Measurements from ENCODE around the gene TRIP6. TPM values are rescaled to one million over a fixed set of nuclear protein-coding genes. Genes with fewer than 3 reads are reported as not detected.

Gene TRIP6
- total RNA-seq, 1 experiment from 2014 or later: 102 TPM

- H3K36me3 ChIP-seq (ENCODE audit: control insufficient read depth in 1 of 2, insufficient read depth in 2 of 2, low read length in 2 of 2): peaks cover 36 to 70% of the 10 kb centered on the region in 2 experiments
- H3K9me2 ChIP-seq (ENCODE audit: insufficient read depth): no peaks in the 10 kb centered on the region
- no peak overlapping the region for H3K4me2 ChIP-seq (ENCODE audit: low read length)
- H3K27me3 ChIP-seq (ENCODE audit: insufficient read depth, low read length): no peaks in the 10 kb centered on the region
- no peaks in the 10 kb centered on the region for H3K9me3 ChIP-seq (ENCODE audit: control insufficient read depth in 1 of 2, insufficient read depth in 1 of 2, low read depth in 1 of 2, low read length in 2 of 2)
- TF ChIP-seq POLR2A (IDR thresholded peaks at IDR 0.05; ENCODE audit: borderline replicate concordance, extremely low read depth, insufficient read depth, insufficient read length) (no peak), EGR1 (IDR thresholded peaks at IDR 0.05; ENCODE audit: low read depth) (no peak), SP1 (IDR thresholded peaks at IDR 0.05; ENCODE audit: low read depth) (no peak), CEBPB (IDR thresholded peaks at IDR 0.05; ENCODE audit: low read depth) (no peak), JUND (IDR thresholded peaks at IDR 0.05) (no peak), ZNF274 (IDR thresholded peaks at IDR 0.05; ENCODE audit: low read depth, low read length) (no peak), TCF7L2 (IDR thresholded peaks at IDR 0.05; ENCODE audit: borderline replicate concordance, extremely low read depth, insufficient read depth, insufficient read length) (no peak), FOSL1 (IDR thresholded peaks at IDR 0.05; ENCODE audit: low read depth) (no peak), YY1 (IDR thresholded peaks at IDR 0.05; ENCODE audit: extremely low read depth, insufficient replicate concordance, low read depth, low read length) (no peak), ZFX (IDR thresholded peaks at IDR 0.05) (no peak), EZH2phosphoT487 (IDR thresholded peaks at IDR 0.05; ENCODE audit: borderline replicate concordance) (no peak), POLR2AphosphoS5 (IDR thresholded peaks at IDR 0.05; ENCODE audit: low read depth, low read length) (no peak), SIN3A (IDR thresholded peaks at IDR 0.05; ENCODE audit: low read depth) (no peak), SRF (IDR thresholded peaks at IDR 0.05; ENCODE audit: low read depth) (no peak), REST (IDR thresholded peaks at IDR 0.05; ENCODE audit: low read depth) (no peak), RAD21 (IDR thresholded peaks at IDR 0.05; ENCODE audit: low read depth) (no peak), CBX3 (IDR thresholded peaks at IDR 0.05; ENCODE audit: low read depth) (no peak), ELF1 (IDR thresholded peaks at IDR 0.05; ENCODE audit: borderline replicate concordance, low read depth) (no peak)
- ATAC-seq (no peak), DNase-seq (ENCODE audit: low read depth, low spot score) (no peak)
- POLR2A ChIA-PET: interaction anchor here (0.8 kb wide), 1 partner anchor 11 kb away, joined by 3 read pairs; the partner anchor contains the start of gene UFSP1
- H2AFZ ChIP-seq (ENCODE audit: low read depth, low read length, poor library complexity, severe bottlenecking): no peak overlapping the region
- no peak overlapping the region for H3K4me3 ChIP-seq (replicated peaks in 1 of 2; ENCODE audit: low read depth in 1 of 2, low read length in 2 of 2)
- RAD21 ChIA-PET (ENCODE audit: low non-redundant PET in 1 of 2, low total read pairs in 2 of 2, uncharacterized antibody in 2 of 2, unreplicated experiment in 2 of 2): no interaction called here
- no TSS peak for BruUV-seq (replicated peaks)
- peaks cover 15% of the 10 kb centered on the region; the same call in 1 of the 2 replicates for H4K20me1 ChIP-seq (ENCODE audit: insufficient read depth)
- CTCF ChIA-PET: no interaction called here
- H3K9ac ChIP-seq (ENCODE audit: low read length): no peak overlapping the region
- H3K4me1 ChIP-seq (ENCODE audit: control insufficient read depth in 1 of 2, insufficient read depth in 2 of 2, low read length in 2 of 2): peaks cover 12 to 22% of the 10 kb centered on the region in 2 experiments
- intact Hi-C loops (cut with micrococcal nuclease): no loop called here
- H3K27ac ChIP-seq (ENCODE audit: low read depth, low read length): no peak overlapping the region
- H3K79me2 ChIP-seq (ENCODE audit: insufficient read depth, low read length): peaks cover 93% of the 10 kb centered on the region
Measured at GRCh38 chr7:100878685-100879084, 11.5 kb downstream of the TRIP6 start.

Data from HCT116 (cell line).